ENCODE results near the gene GAS6.

DNA sequence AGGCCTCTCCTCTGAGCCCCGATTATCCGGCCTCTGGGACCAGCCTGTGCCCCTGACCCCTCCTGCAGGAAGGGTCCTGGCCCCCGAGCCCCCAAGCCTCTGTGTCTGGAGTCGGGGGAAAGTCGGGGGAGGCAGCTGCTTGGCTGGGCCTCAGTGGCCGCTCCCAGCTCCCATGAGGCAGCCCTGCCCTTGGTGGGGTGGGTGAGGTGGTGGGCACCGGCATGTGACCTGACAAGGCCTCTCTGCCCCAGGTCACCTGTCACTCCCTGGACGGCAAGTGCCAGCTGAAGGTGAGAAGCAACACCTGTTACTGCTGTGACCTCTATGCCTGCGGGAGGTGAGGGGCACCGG is 63.3 kb downstream of the GAS6 start:
- no peak for TF ChIP-seq ZNF24 (tag by site-specific recombination; IDR thresholded peaks at IDR 0.05)
- TF ChIP-seq ZNF571 (tag by site-specific recombination; IDR thresholded peaks at IDR 0.05), result no peak
- TF ChIP-seq, protein P1, sequence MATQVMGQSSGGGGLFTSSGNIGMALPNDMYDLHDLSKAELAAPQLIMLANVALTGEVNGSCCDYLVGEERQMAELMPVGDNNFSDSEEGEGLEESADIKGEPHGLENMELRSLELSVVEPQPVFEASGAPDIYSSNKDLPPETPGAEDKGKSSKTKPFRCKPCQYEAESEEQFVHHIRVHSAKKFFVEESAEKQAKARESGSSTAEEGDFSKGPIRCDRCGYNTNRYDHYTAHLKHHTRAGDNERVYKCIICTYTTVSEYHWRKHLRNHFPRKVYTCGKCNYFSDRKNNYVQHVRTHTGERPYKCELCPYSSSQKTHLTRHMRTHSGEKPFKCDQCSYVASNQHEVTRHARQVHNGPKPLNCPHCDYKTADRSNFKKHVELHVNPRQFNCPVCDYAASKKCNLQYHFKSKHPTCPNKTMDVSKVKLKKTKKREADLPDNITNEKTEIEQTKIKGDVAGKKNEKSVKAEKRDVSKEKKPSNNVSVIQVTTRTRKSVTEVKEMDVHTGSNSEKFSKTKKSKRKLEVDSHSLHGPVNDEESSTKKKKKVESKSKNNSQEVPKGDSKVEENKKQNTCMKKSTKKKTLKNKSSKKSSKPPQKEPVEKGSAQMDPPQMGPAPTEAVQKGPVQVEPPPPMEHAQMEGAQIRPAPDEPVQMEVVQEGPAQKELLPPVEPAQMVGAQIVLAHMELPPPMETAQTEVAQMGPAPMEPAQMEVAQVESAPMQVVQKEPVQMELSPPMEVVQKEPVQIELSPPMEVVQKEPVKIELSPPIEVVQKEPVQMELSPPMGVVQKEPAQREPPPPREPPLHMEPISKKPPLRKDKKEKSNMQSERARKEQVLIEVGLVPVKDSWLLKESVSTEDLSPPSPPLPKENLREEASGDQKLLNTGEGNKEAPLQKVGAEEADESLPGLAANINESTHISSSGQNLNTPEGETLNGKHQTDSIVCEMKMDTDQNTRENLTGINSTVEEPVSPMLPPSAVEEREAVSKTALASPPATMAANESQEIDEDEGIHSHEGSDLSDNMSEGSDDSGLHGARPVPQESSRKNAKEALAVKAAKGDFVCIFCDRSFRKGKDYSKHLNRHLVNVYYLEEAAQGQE (tag by site-specific recombination; IDR thresholded peaks at IDR 0.05), result no peak
- TF ChIP-seq ZNF274 (IDR thresholded peaks at IDR 0.05; ENCODE audit: low read length), result no peak
- TF ChIP-seq ZNF274 (tag by site-specific recombination; IDR thresholded peaks at IDR 0.05; ENCODE audit: borderline replicate concordance), result no peak
- TF ChIP-seq, protein P2, sequence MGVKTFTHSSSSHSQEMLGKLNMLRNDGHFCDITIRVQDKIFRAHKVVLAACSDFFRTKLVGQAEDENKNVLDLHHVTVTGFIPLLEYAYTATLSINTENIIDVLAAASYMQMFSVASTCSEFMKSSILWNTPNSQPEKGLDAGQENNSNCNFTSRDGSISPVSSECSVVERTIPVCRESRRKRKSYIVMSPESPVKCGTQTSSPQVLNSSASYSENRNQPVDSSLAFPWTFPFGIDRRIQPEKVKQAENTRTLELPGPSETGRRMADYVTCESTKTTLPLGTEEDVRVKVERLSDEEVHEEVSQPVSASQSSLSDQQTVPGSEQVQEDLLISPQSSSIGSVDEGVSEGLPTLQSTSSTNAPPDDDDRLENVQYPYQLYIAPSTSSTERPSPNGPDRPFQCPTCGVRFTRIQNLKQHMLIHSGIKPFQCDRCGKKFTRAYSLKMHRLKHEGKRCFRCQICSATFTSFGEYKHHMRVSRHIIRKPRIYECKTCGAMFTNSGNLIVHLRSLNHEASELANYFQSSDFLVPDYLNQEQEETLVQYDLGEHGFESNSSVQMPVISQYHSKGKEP (tag by site-specific recombination; IDR thresholded peaks at IDR 0.05), result no peak
- TF ChIP-seq, protein P3, sequence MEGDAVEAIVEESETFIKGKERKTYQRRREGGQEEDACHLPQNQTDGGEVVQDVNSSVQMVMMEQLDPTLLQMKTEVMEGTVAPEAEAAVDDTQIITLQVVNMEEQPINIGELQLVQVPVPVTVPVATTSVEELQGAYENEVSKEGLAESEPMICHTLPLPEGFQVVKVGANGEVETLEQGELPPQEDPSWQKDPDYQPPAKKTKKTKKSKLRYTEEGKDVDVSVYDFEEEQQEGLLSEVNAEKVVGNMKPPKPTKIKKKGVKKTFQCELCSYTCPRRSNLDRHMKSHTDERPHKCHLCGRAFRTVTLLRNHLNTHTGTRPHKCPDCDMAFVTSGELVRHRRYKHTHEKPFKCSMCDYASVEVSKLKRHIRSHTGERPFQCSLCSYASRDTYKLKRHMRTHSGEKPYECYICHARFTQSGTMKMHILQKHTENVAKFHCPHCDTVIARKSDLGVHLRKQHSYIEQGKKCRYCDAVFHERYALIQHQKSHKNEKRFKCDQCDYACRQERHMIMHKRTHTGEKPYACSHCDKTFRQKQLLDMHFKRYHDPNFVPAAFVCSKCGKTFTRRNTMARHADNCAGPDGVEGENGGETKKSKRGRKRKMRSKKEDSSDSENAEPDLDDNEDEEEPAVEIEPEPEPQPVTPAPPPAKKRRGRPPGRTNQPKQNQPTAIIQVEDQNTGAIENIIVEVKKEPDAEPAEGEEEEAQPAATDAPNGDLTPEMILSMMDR (tag by site-specific recombination; IDR thresholded peaks at IDR 0.05), result no peak

Data from HEK293 (cell line).